ENCODE measurements around the gene KAT14. TPM values are rescaled to one million over a fixed set of nuclear protein-coding genes. Genes with fewer than 3 reads are reported as not detected.
A peak's percentile ranks its signal among the peaks of the same experiment; 100 is the strongest.
"Not testable (repeated sequence)": the region's sequence is repeated elsewhere in the genome, so short reads cannot be mapped to it uniquely, and the experiment has no call there.

KAT14 gene
- 10 to 100 TPM; 13.2 to 29.2 (median 16.2) TPM for total RNA-seq
- polyA plus RNA-seq = 10 to 100 TPM in 1 of 3 donors, 1 to 10 TPM in 2; 5.7 to 24.0 (median 8.8) TPM
- long read RNA-seq, donor 1, partial matches to known transcripts = 0 of 5 reads
- long read RNA-seq, donor 1, other reads (novel, unspliced or antisense) = 0 of 5 reads
- long read RNA-seq, donor 2, partial matches to known transcripts = 0 of 5 reads
- long read RNA-seq, donor 2, other reads (novel, unspliced or antisense) = 0 of 5 reads
- long read RNA-seq, donor 3, partial matches to known transcripts = 0 of 1 reads
- long read RNA-seq, donor 3, other reads (novel, unspliced or antisense) = 0 of 1 reads
- long read RNA-seq, donor 4, partial matches to known transcripts = 1 of 6 reads
- long read RNA-seq, donor 4, other reads (novel, unspliced or antisense) = 3 of 6 reads
- long read RNA-seq, donor 5, partial matches to known transcripts = 2 of 52 reads
- long read RNA-seq, donor 5, other reads (novel, unspliced or antisense) = 44 of 52 reads
- long read RNA-seq, donor 6, partial matches to known transcripts = 1 of 6 reads
- long read RNA-seq, donor 6, other reads (novel, unspliced or antisense) = 3 of 6 reads
- long read RNA-seq, donor 7 = 0 reads
- long read RNA-seq, donor 8 = 0 reads
- long read RNA-seq, donor 9, partial matches to known transcripts = 0 of 2 reads
- long read RNA-seq, donor 9, other reads (novel, unspliced or antisense) = 0 of 2 reads
- long read RNA-seq, donor 10, partial matches to known transcripts = 0 of 1 reads
- long read RNA-seq, donor 10, other reads (novel, unspliced or antisense) = 0 of 1 reads

DNA sequence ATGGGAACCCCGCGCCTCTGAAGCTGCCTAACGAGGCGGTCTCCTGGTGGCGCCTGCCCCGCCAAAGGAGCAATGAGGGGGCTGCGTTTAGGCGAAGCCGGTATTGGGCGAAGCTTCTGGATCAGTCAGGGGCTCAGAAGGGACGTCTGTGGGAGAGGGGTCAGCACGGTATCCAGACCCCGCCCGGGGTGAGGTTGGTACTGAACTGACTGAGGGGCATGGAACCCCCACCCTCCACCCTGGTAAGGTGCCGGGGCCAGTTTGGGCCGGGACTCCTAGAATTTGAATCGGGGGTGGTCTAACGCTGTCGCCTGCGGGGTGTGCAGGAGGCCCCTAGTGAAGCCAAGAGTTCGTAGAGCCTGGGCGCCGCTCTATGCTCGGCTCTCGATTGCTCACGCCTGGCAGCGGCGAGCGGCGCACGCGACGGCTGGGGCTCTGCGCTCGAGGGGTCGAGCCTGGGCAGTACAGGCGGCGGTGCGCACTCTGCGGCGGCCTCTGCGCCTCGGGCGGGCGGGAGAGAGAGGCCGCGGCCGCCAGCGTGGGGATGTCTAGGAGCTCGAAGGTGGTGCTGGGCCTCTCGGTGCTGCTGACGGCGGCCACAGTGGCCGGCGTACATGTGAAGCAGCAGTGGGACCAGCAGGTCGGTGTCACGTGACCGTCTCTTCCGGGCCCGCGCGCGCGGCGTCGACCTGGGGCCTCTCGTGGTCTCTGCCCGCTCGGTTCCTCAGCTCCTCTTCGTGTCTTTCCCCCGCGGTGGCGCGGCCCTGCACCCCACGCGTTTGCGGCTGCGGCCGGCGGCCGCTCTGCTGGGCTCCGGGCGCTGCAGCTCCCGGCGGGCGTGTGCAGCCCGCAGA is at the start of gene KAT14, which contains the start of gene PET117:
Gene KAT14 (plus strand): TSS at position 452 of the 854 bp plus-strand sequence. CDS start 4,798 bp downstream, outside the sequence.
Gene PET117 (plus strand): TSS at position 452 of the 854 bp plus-strand sequence. CDS start 93 bp downstream, at position 545.
- DNase-seq = peak; percentile 87 to 93 (median 90)
- peak within 1 kb of the TSS; percentile 56 to 87 (median 68) for H3K4me3 ChIP-seq
- H3K36me3 ChIP-seq (replicated peaks in 1 of 2) = peaks cover 0 to 6% of the 10 kb centered on the region in 2 donors
- no peaks in the 10 kb centered on the region for H3K27me3 ChIP-seq
- intact Hi-C loops (cut with DNase I) = no loop called here
- TF ChIP-seq, protein P1, sequence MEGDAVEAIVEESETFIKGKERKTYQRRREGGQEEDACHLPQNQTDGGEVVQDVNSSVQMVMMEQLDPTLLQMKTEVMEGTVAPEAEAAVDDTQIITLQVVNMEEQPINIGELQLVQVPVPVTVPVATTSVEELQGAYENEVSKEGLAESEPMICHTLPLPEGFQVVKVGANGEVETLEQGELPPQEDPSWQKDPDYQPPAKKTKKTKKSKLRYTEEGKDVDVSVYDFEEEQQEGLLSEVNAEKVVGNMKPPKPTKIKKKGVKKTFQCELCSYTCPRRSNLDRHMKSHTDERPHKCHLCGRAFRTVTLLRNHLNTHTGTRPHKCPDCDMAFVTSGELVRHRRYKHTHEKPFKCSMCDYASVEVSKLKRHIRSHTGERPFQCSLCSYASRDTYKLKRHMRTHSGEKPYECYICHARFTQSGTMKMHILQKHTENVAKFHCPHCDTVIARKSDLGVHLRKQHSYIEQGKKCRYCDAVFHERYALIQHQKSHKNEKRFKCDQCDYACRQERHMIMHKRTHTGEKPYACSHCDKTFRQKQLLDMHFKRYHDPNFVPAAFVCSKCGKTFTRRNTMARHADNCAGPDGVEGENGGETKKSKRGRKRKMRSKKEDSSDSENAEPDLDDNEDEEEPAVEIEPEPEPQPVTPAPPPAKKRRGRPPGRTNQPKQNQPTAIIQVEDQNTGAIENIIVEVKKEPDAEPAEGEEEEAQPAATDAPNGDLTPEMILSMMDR (IDR thresholded peaks at IDR 0.05) = peak in 1 of 6 experiments; percentile 17
- TF ChIP-seq POLR2A (IDR thresholded peaks at IDR 0.05) = peak; percentile 75 to 80
- peak within 1 kb of the TSS; percentile 24 to 93 (median 91) for H3K27ac ChIP-seq
- H3K9me3 ChIP-seq (replicated peaks in 1 of 3) = no peaks in the 10 kb centered on the region
- 0 to 1% (median 1%) methylated on average over 13 to 87 of the region's 87 CpGs for WGBS, 4 donors
- peaks cover 11 to 25% of the 10 kb centered on the region in 2 donors for H3K4me1 ChIP-seq (replicated peaks in 1 of 2)

DNA sequence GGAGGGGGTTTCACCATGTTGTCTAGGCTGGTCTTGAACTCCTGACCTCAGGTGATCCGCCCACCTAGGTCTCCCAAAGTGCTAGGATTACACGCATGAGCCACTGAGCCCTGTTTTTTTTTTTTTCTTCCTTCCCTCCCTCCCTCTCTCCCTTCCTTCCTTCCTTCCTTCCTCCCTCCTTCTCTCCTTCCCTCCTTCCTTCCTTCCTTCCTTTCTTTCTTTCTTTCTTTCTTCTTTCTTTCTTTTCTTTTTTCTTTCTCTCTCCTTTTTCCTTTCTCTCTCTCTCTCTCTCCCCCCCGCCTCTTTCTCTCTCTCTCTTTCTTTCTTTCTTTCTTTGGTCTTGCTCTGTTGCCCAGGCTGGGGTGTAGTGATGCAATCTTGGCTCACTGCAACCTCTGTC is 49.4 kb upstream of the KAT14 start:
- H3K27me3 ChIP-seq; H3K4me3 ChIP-seq; H3K27ac ChIP-seq; H3K9me3 ChIP-seq (replicated peaks in 1 of 3); DNase-seq; H3K4me1 ChIP-seq (replicated peaks in 1 of 2); intact Hi-C loops (cut with DNase I); H3K36me3 ChIP-seq (replicated peaks in 1 of 2): not testable (repeated sequence)
- 71 to 90% (median 80%) methylated on average over 3 of the region's 3 CpGs for WGBS, 4 donors

- WGBS, 4 donors = 78 to 90% (median 85%) methylated on average over 11 of the region's 11 CpGs
- H3K9me3 ChIP-seq (replicated peaks in 1 of 3); H3K4me1 ChIP-seq (replicated peaks in 1 of 2); H3K4me3 ChIP-seq; H3K36me3 ChIP-seq (replicated peaks in 1 of 2); DNase-seq; H3K27ac ChIP-seq; H3K27me3 ChIP-seq; intact Hi-C loops (cut with DNase I): not testable (repeated sequence)
Measured at GRCh38 chr20:18088841-18089240, 48.8 kb upstream of the KAT14 start.

DNA sequence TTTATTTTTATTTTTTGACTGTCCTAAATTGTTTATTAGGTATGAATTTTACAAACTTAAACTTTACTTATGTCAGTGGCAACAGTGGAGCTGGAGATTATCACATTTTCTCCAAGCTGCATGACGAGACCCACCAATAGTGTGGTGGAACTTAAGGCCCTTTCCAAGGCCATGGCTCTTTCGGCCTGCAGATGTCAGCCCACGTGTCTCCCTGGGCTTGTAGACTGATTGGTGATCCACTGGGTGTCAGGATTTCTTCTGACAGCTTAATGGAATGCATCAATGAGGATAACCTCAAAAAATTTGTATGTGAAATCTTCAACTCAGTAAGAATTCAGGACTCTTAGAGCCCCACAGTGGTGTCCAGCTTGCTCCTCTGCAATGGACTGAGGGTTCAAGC is 47.6 kb upstream of the KAT14 start:
- H3K36me3 ChIP-seq (replicated peaks in 1 of 2) = no peaks in the 10 kb centered on the region
- no peaks in the 10 kb centered on the region for H3K27me3 ChIP-seq
- DNase-seq = no peak
- intact Hi-C loops (cut with DNase I) = no loop called here
- no peak overlapping the region for H3K4me3 ChIP-seq
- 25 to 58% (median 34%) methylated on average over 3 of the region's 3 CpGs for whole genome bisulfite sequencing, 4 donors
- H3K27ac ChIP-seq = no peak overlapping the region
- H3K9me3 ChIP-seq (replicated peaks in 1 of 3) = no peaks in the 10 kb centered on the region
- H3K4me1 ChIP-seq (replicated peaks in 1 of 2) = no peaks in the 10 kb centered on the region
- TF ChIP-seq, protein P1 (IDR thresholded peaks at IDR 0.05) = no peak
- no peak for TF ChIP-seq POLR2A (IDR thresholded peaks at IDR 0.05)

Data from adrenal gland (tissue), 19 donors.